Progenitor cell of endocrine pancreas (in vitro differentiated cells): ENCODE measurements around the gene CTSD. TPM values are rescaled to one million over a fixed set of nuclear protein-coding genes. Genes with fewer than 3 reads are reported as not detected.
"Not testable (repeated sequence)": the region's sequence is repeated elsewhere in the genome, so short reads cannot be mapped to it uniquely, and the experiment has no call there.

Experiments used
- DNase-seq: peaks from one replicate; pipeline ENCODE4 v3.0.0; 2021; ENCODE audit warnings: low spot score; ENCODE audit not compliant: unreplicated experiment
- H3K27ac Mint-ChIP-seq: 2 replicates; pipeline ENCODE4 v1.8.0; 2021; ENCODE audit warnings: mild to moderate bottlenecking, moderate library complexity, mixed read lengths
- H3K27me3 Mint-ChIP-seq: 2 replicates; pipeline ENCODE4 v1.8.0; 2021; ENCODE audit warnings: mixed read lengths
- H3K36me3 Mint-ChIP-seq: 2 replicates; pipeline ENCODE4 v1.8.0; 2022; ENCODE audit warnings: mixed read lengths; ENCODE audit not compliant: insufficient read depth
- H3K4me1 Mint-ChIP-seq: 2 replicates; pipeline ENCODE4 v1.8.0; 2021; ENCODE audit warnings: low read depth, mixed read lengths
- H3K4me3 Mint-ChIP-seq: 2 replicates; pipeline ENCODE4 v1.8.0; 2021; ENCODE audit warnings: low read depth, mild to moderate bottlenecking, moderate library complexity, mixed read lengths
- H3K9me3 Mint-ChIP-seq: 2 replicates; pipeline ENCODE4 v1.8.0; 2021; ENCODE audit warnings: low read depth, mixed read lengths
- CTCF ChIP-seq: fragments of 200-600 bp; sonication (generic); IDR thresholded peaks from one replicate; pipeline ENCODE4 v1.5.0; 2021; ENCODE audit warnings: antibody characterized with exemption, mild to moderate bottlenecking; ENCODE audit not compliant: unreplicated experiment
- total RNA-seq: library from RNA; stranded (reverse); gene quantifications from 2 replicates; pipeline ENCODE4 v1.2.1, GENCODE V29; 2021

Gene CTSD
- total RNA-seq, 1 donor from 2014 or later: 158 TPM

DNA sequence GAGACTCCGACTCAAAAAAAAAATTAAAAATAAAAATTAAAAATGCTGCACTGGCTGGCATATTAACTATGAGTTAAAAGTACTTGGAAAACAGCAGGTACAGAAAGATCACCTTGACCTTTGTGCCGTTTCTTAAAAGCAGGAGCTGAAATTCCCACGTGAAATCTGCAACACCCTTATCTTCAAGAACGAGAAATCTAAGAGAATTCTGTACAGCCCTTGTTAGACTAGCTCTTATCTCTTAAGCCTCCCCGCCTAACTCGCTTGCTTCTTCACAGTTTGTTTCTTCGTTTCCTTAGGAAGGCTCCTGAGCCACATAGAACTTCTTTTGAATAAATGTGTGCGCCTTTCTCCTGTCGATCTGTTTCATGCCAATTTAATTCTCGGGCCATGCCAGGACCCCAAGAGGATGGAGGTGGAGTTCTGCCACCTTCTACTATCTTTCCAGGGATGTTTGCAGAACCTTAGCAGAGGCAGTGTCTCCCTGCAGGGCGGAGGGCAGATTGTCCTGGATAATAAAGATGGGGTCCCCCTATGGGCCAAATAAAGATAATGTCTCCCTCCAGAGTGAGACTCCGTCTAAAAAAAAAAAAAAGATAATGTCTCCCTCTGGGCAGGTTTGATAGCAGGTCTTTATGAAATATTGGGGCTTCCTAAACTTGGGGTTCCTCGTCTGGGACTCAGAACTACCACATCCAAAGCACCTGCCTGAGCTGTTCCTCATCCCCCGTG is 43.7 kb upstream of the CTSD start:
- H3K4me1 Mint-ChIP-seq: peaks cover 8% of the 10 kb centered on the region
- H3K9me3 Mint-ChIP-seq: peaks cover 3% of the 10 kb centered on the region
- peaks cover 22% of the 10 kb centered on the region for H3K27me3 Mint-ChIP-seq
- no peak overlapping the region for H3K27ac Mint-ChIP-seq
- H3K4me3 Mint-ChIP-seq: no peak overlapping the region
- DNase-seq: no peak
- peak; percentile 11 for TF ChIP-seq CTCF
- H3K36me3 Mint-ChIP-seq: no peaks in the 10 kb centered on the region

- H3K9me3 Mint-ChIP-seq: peaks cover 3% of the 10 kb centered on the region
- no peak overlapping the region for H3K4me3 Mint-ChIP-seq
- H3K4me1 Mint-ChIP-seq: peaks cover 8% of the 10 kb centered on the region
- DNase-seq: no peak
- H3K36me3 Mint-ChIP-seq: no peaks in the 10 kb centered on the region
- peaks cover 22% of the 10 kb centered on the region for H3K27me3 Mint-ChIP-seq
- no peak overlapping the region for H3K27ac Mint-ChIP-seq
- no peak for TF ChIP-seq CTCF
Measured at GRCh38 chr11:1805525-1805924, 41.8 kb upstream of the CTSD start.

- DNase-seq, H3K27ac Mint-ChIP-seq, H3K36me3 Mint-ChIP-seq, H3K4me1 Mint-ChIP-seq, H3K4me3 Mint-ChIP-seq, H3K9me3 Mint-ChIP-seq: not testable (repeated sequence)
- peaks cover 19% of the 10 kb centered on the region for H3K27me3 Mint-ChIP-seq
Measured at GRCh38 chr11:1803835-1804519, 40.2 kb upstream of the CTSD start.

DNA sequence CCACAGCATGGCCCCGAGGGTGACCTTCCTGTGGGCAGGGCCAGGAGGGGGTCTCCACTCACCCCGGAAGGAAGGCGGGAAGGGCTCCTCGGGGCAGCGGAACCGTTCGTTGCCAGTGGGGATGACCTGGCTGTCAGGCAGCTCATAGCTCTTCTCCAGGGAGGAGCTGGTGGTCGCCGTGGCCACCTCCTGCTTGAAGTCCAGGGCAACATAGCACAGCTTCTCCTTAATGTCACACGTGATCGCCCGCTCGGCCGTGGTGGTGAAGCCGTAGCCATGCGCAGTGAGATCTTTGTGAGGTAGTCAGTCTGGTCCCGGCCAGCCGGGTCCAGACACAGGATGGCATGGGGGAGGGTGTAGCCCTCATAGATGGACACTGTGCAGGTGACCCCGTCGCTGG is 39.5 kb upstream of the CTSD start:
- Mint-ChIP-seq H3K27me3 (peaks cover 21% of the 10 kb centered on the region), H3K9me3 (no peaks in the 10 kb centered on the region), H3K4me1 (peaks cover 8% of the 10 kb centered on the region), H3K4me3 (no peak overlapping the region), H3K27ac (no peak overlapping the region), H3K36me3 (no peaks in the 10 kb centered on the region)
- no peak for TF ChIP-seq CTCF
- no peak for DNase-seq

DNA sequence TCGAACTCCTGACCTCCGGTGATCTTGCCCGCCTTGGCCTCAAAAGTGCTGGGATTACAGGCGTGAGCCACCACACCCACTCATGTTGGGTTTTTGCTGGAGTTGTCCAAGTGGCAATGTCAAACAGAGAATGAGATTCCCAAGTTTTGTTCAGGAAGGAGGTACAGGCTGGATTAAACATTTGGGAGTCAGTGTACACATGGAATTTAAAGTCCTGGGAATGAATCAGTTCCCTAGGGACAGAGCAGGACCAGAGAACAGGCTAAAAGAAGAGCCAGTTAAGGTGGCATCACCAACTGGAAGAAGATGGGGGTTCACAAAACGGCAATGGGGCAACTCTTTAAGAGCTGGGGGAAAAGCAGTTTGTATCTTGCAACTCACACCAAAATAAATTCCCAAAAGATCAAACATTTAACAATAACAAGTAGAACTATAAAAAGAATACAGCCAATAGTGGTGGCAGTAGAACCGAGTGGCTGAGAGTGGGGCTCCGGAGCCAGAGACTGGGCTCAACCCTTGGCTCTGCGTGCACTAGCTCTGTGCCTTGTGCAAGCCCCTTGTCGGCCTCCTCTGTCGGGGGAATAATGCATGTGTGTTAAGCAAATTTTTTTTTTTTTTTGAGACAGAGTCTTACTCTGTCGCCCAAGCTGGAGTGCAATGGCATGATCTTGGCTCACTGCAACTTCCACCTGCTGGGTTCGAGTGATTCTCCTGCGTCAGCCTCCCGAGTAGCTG is 33.8 kb upstream of the CTSD start:
- no peak overlapping the region for H3K4me3 Mint-ChIP-seq
- TF ChIP-seq CTCF: no peak
- no peak for DNase-seq
- no peaks in the 10 kb centered on the region for H3K9me3 Mint-ChIP-seq
- no peaks in the 10 kb centered on the region for H3K4me1 Mint-ChIP-seq
- no peak overlapping the region for H3K27ac Mint-ChIP-seq
- no peaks in the 10 kb centered on the region for H3K36me3 Mint-ChIP-seq
- peaks cover 43% of the 10 kb centered on the region for H3K27me3 Mint-ChIP-seq
